Vagina (tissue), 2 donors: ENCODE measurements around the gene NPTX1. TPM values are rescaled to one million over a fixed set of nuclear protein-coding genes. Genes with fewer than 3 reads are reported as not detected.

Experiments used
- DNase-seq, 2 donors: peaks; one replicate each; pipeline ENCODE4 v3.0.0-alpha.2; 2017; ENCODE audit errors: extremely low spot score in 2 of 2
- H3K27ac ChIP-seq: fragments of 200-600 bp; sonication (generic); one replicate; pipeline ENCODE4 v1.5.1; 2019
- H3K27me3 ChIP-seq: fragments of 200-600 bp; sonication (generic); one replicate; pipeline ENCODE4 v1.5.1; 2019
- H3K36me3 ChIP-seq, 2 donors: fragments of 200-600 bp; sonication (generic); one replicate each; pipeline ENCODE4 v1.5.1; 2017 to 2019
- H3K4me1 ChIP-seq: fragments of 200-600 bp; sonication (generic); one replicate; pipeline ENCODE4 v1.5.1; 2019
- H3K4me3 ChIP-seq, 2 donors: fragments of 200-600 bp; sonication (generic); 1 replicate in 1 of 2; 2 replicates in 1 of 2; pipeline ENCODE4 v1.5.1; 2016 to 2019
- H3K9me3 ChIP-seq: fragments of 200-600 bp; sonication (generic); one replicate; pipeline ENCODE4 v1.5.1; 2019
- POLR2A ChIP-seq, 2 donors: fragments of 450-650 bp; IDR thresholded peaks; one replicate each; pipeline ENCODE4 v1.6.1; 2017; ENCODE audit warnings: antibody characterized with exemption in 2 of 2, mild to moderate bottlenecking in 2 of 2, moderate library complexity in 2 of 2
- POLR2AphosphoS5 ChIP-seq, 2 donors: sonication (generic); formaldehyde crosslinking; IDR thresholded peaks; one replicate each; pipeline ENCODE4 v1.9.0; 2017; ENCODE audit warnings: antibody characterized with exemption in 2 of 2, mild to moderate bottlenecking in 2 of 2, low read depth in 1 of 2; ENCODE audit not compliant: insufficient read depth in 1 of 2
- intact Hi-C: fragments of 100-400 bp; cut with DNase I; formaldehyde crosslinking; loops from one replicate; pipeline ENCODE4 v1.15.1; 2023
- total RNA-seq: library from RNA; depleted of rRNA; stranded (reverse); fragments of >200 nt; gene quantifications from one replicate; pipeline ENCODE4 v1.2.3, GENCODE V29; 2016
- TF ChIP-seq, protein P1 (sequence below), 3 experiments: fragments of 450-650 bp in 2 of 3; fragments of 200-600 bp in 1 of 3; sonication (generic) in 1 of 3; IDR thresholded peaks; one replicate each; pipeline ENCODE4 v1.5.1; 2017 to 2019; ENCODE audit warnings: antibody characterized with exemption in 3 of 3, mild to moderate bottlenecking in 2 of 3, moderate library complexity in 2 of 3

NPTX1 gene
- total RNA-seq, 1 donor from 2014 or later = 0.49 TPM

- DNase-seq = no peak
- no peak for TF ChIP-seq POLR2A (IDR thresholded peaks at IDR 0.05)
- intact Hi-C loops = loop anchor here (10.0 kb wide), 1 partner anchor 663 kb away; no protein-coding TSS in a partner anchor
- no peaks in the 10 kb centered on the region for H3K9me3 ChIP-seq
- H3K4me3 ChIP-seq = no peak overlapping the region
- H3K4me1 ChIP-seq = no peaks in the 10 kb centered on the region
- no peaks in the 10 kb centered on the region for H3K36me3 ChIP-seq
- H3K27ac ChIP-seq = no peak overlapping the region
- H3K27me3 ChIP-seq = no peaks in the 10 kb centered on the region
Observed at GRCh38 chr17:80441598-80442322, 34.6 kb downstream of the NPTX1 start.

DNA sequence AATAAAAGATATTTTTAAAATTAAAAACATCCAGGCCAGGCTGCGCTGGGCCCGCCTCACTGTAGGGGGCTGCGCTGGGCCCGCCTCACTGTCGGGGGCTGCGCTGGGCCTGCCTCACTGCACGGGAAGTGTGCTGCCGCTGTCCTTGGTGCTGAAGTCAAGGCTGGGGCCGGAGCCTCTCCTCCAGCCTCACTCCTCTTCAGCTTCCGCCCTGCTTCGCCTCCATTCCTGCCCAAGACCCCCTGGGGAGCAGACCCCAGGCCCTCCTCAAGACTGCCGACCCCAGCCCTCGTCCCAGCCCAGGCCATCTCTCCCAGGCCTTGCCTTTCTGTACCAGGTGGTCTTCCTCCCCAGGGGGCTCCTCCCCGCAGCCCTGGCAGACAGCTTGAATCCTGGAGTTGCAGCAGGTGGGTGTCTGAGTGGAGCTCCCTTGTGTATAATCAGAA lies 35.3 kb downstream of the NPTX1 start:
- TF ChIP-seq POLR2A (IDR thresholded peaks at IDR 0.05) = no peak
- TF ChIP-seq, protein P1, sequence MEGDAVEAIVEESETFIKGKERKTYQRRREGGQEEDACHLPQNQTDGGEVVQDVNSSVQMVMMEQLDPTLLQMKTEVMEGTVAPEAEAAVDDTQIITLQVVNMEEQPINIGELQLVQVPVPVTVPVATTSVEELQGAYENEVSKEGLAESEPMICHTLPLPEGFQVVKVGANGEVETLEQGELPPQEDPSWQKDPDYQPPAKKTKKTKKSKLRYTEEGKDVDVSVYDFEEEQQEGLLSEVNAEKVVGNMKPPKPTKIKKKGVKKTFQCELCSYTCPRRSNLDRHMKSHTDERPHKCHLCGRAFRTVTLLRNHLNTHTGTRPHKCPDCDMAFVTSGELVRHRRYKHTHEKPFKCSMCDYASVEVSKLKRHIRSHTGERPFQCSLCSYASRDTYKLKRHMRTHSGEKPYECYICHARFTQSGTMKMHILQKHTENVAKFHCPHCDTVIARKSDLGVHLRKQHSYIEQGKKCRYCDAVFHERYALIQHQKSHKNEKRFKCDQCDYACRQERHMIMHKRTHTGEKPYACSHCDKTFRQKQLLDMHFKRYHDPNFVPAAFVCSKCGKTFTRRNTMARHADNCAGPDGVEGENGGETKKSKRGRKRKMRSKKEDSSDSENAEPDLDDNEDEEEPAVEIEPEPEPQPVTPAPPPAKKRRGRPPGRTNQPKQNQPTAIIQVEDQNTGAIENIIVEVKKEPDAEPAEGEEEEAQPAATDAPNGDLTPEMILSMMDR (IDR thresholded peaks at IDR 0.05) = no peak
- TF ChIP-seq POLR2AphosphoS5 (IDR thresholded peaks at IDR 0.05; ENCODE audit: insufficient read depth in 1 of 2, low read depth in 1 of 2) = no peak
- Histone ChIP-seq H3K36me3 (no peaks in the 10 kb centered on the region), H3K9me3 (no peaks in the 10 kb centered on the region), H3K4me1 (no peaks in the 10 kb centered on the region), H3K27me3 (no peaks in the 10 kb centered on the region), H3K27ac (no peak overlapping the region), H3K4me3 (no peak overlapping the region)
- intact Hi-C loops = loop anchor here (10.0 kb wide), 1 partner anchor 664 kb away; no protein-coding TSS in a partner anchor
- no peak for DNase-seq

- Histone ChIP-seq H3K9me3 (no peaks in the 10 kb centered on the region), H3K4me3 (no peak overlapping the region), H3K4me1 (no peaks in the 10 kb centered on the region), H3K27ac (no peak overlapping the region), H3K36me3 (no peaks in the 10 kb centered on the region), H3K27me3 (no peaks in the 10 kb centered on the region)
- TF ChIP-seq, protein P1 (IDR thresholded peaks at IDR 0.05) = no peak
- intact Hi-C loops = no loop called here
- no peak for DNase-seq
Observed at GRCh38 chr17:80439499-80439898, 36.9 kb downstream of the NPTX1 start.

GRCh38 chr17:80438806-80439205 lies 37.6 kb downstream of the NPTX1 start:
- TF ChIP-seq POLR2AphosphoS5 (IDR thresholded peaks at IDR 0.05; ENCODE audit: insufficient read depth in 1 of 2, low read depth in 1 of 2) (no peak), POLR2A (IDR thresholded peaks at IDR 0.05) (no peak)
- TF ChIP-seq, protein P1 (IDR thresholded peaks at IDR 0.05) = no peak
- Histone ChIP-seq H3K4me3 (no peak overlapping the region), H3K36me3 (no peaks in the 10 kb centered on the region), H3K9me3 (no peaks in the 10 kb centered on the region), H3K27ac (no peak overlapping the region), H3K27me3 (no peaks in the 10 kb centered on the region), H3K4me1 (no peaks in the 10 kb centered on the region)
- intact Hi-C loops = no loop called here
- DNase-seq = no peak

DNA sequence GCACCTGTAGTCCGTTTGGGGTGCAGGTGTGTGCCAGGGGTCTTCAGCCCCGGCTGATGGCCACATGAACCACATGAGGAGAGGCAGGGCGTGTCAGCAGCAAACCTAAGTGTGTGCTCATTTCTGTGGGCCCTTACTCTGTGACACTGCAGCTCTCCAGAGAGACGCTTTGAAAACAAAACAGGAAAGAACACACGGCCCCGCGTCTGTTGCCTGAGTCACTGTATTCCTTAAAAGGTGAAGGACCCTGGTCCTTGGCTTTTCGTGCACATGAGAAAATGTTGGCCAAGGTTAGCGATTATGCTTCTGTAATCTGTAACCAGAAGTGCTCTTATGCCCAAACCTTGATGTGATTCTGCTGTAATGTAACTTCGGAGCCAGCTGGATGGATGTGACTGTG lies 38.9 kb downstream of the NPTX1 start:
- Histone ChIP-seq H3K4me1 (no peaks in the 10 kb centered on the region), H3K27me3 (no peaks in the 10 kb centered on the region), H3K9me3 (no peaks in the 10 kb centered on the region), H3K4me3 (no peak overlapping the region), H3K27ac (no peak overlapping the region), H3K36me3 (no peaks in the 10 kb centered on the region)
- no peak for DNase-seq
- intact Hi-C loops = no loop called here
- no peak for TF ChIP-seq POLR2AphosphoS5 (IDR thresholded peaks at IDR 0.05; ENCODE audit: insufficient read depth in 1 of 2, low read depth in 1 of 2)
- TF ChIP-seq, protein P1 (IDR thresholded peaks at IDR 0.05) = no peak
- no peak for TF ChIP-seq POLR2A (IDR thresholded peaks at IDR 0.05)
